Mucosa of stomach (tissue), 1 donor: ENCODE results near the gene SLC12A8.

Experiments
- H3K27me3 ChIP-seq: one replicate; pipeline ENCODE4 v1.7.0; 2013; ENCODE audit warnings: mild to moderate bottlenecking, low read length; ENCODE audit not compliant: control insufficient read depth, insufficient read depth
- H3K36me3 ChIP-seq: one replicate; pipeline ENCODE4 v1.7.0; 2013; ENCODE audit warnings: low read length; ENCODE audit not compliant: control insufficient read depth, insufficient read depth
- H3K4me1 ChIP-seq: one replicate; pipeline ENCODE4 v1.7.0; 2013; ENCODE audit warnings: mild to moderate bottlenecking, low read length; ENCODE audit not compliant: control insufficient read depth, insufficient read depth
- H3K4me3 ChIP-seq: one replicate; pipeline ENCODE4 v1.7.0; 2013; ENCODE audit warnings: low read length
- H3K9ac ChIP-seq: one replicate; pipeline ENCODE4 v1.7.0; 2013; ENCODE audit warnings: mild to moderate bottlenecking, low read length, moderate library complexity
- H3K9me3 ChIP-seq: one replicate; pipeline ENCODE4 v1.7.0; 2013; ENCODE audit warnings: mild to moderate bottlenecking, low read length, moderate library complexity; ENCODE audit not compliant: control insufficient read depth
- donor health status: Pancreatic carcinoma.

The SLC12A8 gene

GRCh38 chr3:125212509-125213363 lies at the start of gene SLC12A8:
SLC12A8 (minus strand) TSS chr3:125212748; CDS start chr3:125211349, 1,399 bp downstream.
- no peaks in the 10 kb centered on the region for H3K9me3 ChIP-seq
- H3K4me3 ChIP-seq = peak within 1 kb of the TSS; percentile 61
- H3K27me3 ChIP-seq = peaks cover 9% of the 10 kb centered on the region
- H3K36me3 ChIP-seq = no peaks in the 10 kb centered on the region
- H3K4me1 ChIP-seq = peaks cover 26% of the 10 kb centered on the region
- peak within 1 kb of the TSS; percentile 76 for H3K9ac ChIP-seq

GRCh38 chr3:125262161-125262560 lies 49.6 kb upstream of the SLC12A8 start:
- H3K36me3 ChIP-seq = no peaks in the 10 kb centered on the region
- H3K4me1 ChIP-seq = no peaks in the 10 kb centered on the region
- H3K27me3 ChIP-seq = no peaks in the 10 kb centered on the region
- H3K4me3 ChIP-seq = no peak overlapping the region
- H3K9me3 ChIP-seq = no peaks in the 10 kb centered on the region
- H3K9ac ChIP-seq = no peak overlapping the region

GRCh38 chr3:125261031-125261430 lies 48.5 kb upstream of the SLC12A8 start:
- H3K36me3 ChIP-seq = no peaks in the 10 kb centered on the region
- no peaks in the 10 kb centered on the region for H3K27me3 ChIP-seq
- no peaks in the 10 kb centered on the region for H3K4me1 ChIP-seq
- H3K4me3 ChIP-seq = no peak overlapping the region
- no peaks in the 10 kb centered on the region for H3K9me3 ChIP-seq
- no peak overlapping the region for H3K9ac ChIP-seq

GRCh38 chr3:125260158-125260557 lies 47.6 kb upstream of the SLC12A8 start:
- H3K36me3 ChIP-seq = no peaks in the 10 kb centered on the region
- H3K9me3 ChIP-seq = no peaks in the 10 kb centered on the region
- H3K9ac ChIP-seq = no peak overlapping the region
- H3K4me1 ChIP-seq = no peaks in the 10 kb centered on the region
- H3K4me3 ChIP-seq = no peak overlapping the region
- no peaks in the 10 kb centered on the region for H3K27me3 ChIP-seq

GRCh38 chr3:125257536-125257935 lies 45.0 kb upstream of the SLC12A8 start:
- no peaks in the 10 kb centered on the region for H3K9me3 ChIP-seq
- H3K4me3 ChIP-seq = no peak overlapping the region
- H3K27me3 ChIP-seq = no peaks in the 10 kb centered on the region
- no peak overlapping the region for H3K9ac ChIP-seq
- no peaks in the 10 kb centered on the region for H3K36me3 ChIP-seq
- H3K4me1 ChIP-seq = no peaks in the 10 kb centered on the region

- Histone ChIP-seq H3K4me1 (no peaks in the 10 kb centered on the region), H3K9ac (no peak overlapping the region), H3K9me3 (no peaks in the 10 kb centered on the region), H3K36me3 (no peaks in the 10 kb centered on the region), H3K4me3 (no peak overlapping the region), H3K27me3 (no peaks in the 10 kb centered on the region)
Observed at GRCh38 chr3:125256675-125257074, 44.1 kb upstream of the SLC12A8 start.

GRCh38 chr3:125250973-125251372 lies 38.4 kb upstream of the SLC12A8 start:
- no peak overlapping the region for H3K4me3 ChIP-seq
- H3K9me3 ChIP-seq = no peaks in the 10 kb centered on the region
- no peaks in the 10 kb centered on the region for H3K27me3 ChIP-seq
- no peaks in the 10 kb centered on the region for H3K36me3 ChIP-seq
- H3K9ac ChIP-seq = no peak overlapping the region
- no peaks in the 10 kb centered on the region for H3K4me1 ChIP-seq

GRCh38 chr3:125246237-125246636 lies 33.7 kb upstream of the SLC12A8 start:
- Histone ChIP-seq H3K4me1 (no peaks in the 10 kb centered on the region), H3K9ac (no peak overlapping the region), H3K36me3 (no peaks in the 10 kb centered on the region), H3K4me3 (no peak overlapping the region), H3K9me3 (no peaks in the 10 kb centered on the region), H3K27me3 (no peaks in the 10 kb centered on the region)

GRCh38 chr3:125245521-125245920 lies 33.0 kb upstream of the SLC12A8 start:
- Histone ChIP-seq H3K36me3 (no peaks in the 10 kb centered on the region), H3K9ac (no peak overlapping the region), H3K27me3 (no peaks in the 10 kb centered on the region), H3K9me3 (no peaks in the 10 kb centered on the region), H3K4me1 (no peaks in the 10 kb centered on the region), H3K4me3 (no peak overlapping the region)

- no peaks in the 10 kb centered on the region for H3K9me3 ChIP-seq
- no peaks in the 10 kb centered on the region for H3K36me3 ChIP-seq
- no peak overlapping the region for H3K4me3 ChIP-seq
- H3K4me1 ChIP-seq = no peaks in the 10 kb centered on the region
- H3K9ac ChIP-seq = no peak overlapping the region
- no peaks in the 10 kb centered on the region for H3K27me3 ChIP-seq
Observed at GRCh38 chr3:125240496-125240895, 27.9 kb upstream of the SLC12A8 start.

GRCh38 chr3:125239266-125239665 lies 26.7 kb upstream of the SLC12A8 start:
- Histone ChIP-seq H3K4me1 (no peaks in the 10 kb centered on the region), H3K36me3 (no peaks in the 10 kb centered on the region), H3K9me3 (no peaks in the 10 kb centered on the region), H3K4me3 (no peak overlapping the region), H3K9ac (no peak overlapping the region), H3K27me3 (no peaks in the 10 kb centered on the region)

GRCh38 chr3:125238759-125239158 lies 26.2 kb upstream of the SLC12A8 start:
- H3K9me3 ChIP-seq = no peaks in the 10 kb centered on the region
- no peaks in the 10 kb centered on the region for H3K27me3 ChIP-seq
- no peaks in the 10 kb centered on the region for H3K4me1 ChIP-seq
- no peaks in the 10 kb centered on the region for H3K36me3 ChIP-seq
- H3K4me3 ChIP-seq = no peak overlapping the region
- H3K9ac ChIP-seq = no peak overlapping the region
